Neural cell (in vitro differentiated cells): Measurements from ENCODE around the gene CTSH.

ENCODE experiments used
- POLR2AphosphoS5 ChIP-seq: IDR thresholded peaks from 2 replicates; pipeline ENCODE4 v1.6.1; 2012
- SMC3 ChIP-seq: fragments of 450-650 bp; conservative IDR thresholded peaks from 2 replicates; pipeline ENCODE4 v1.6.1; 2014; ENCODE audit warnings: antibody characterized with exemption, mild to moderate bottlenecking, moderate library complexity; ENCODE audit not compliant: poor library complexity
- TAF1 ChIP-seq: IDR thresholded peaks from 2 replicates; pipeline ENCODE4 v1.6.1; 2012; ENCODE audit warnings: low read depth
- TF ChIP-seq, protein P1 (sequence below): fragments of 450-650 bp; IDR thresholded peaks from 2 replicates; pipeline ENCODE4 v1.5.1; 2014; ENCODE audit warnings: antibody characterized with exemption, mild to moderate bottlenecking, moderate library complexity; ENCODE audit not compliant: poor library complexity, severe bottlenecking

DNA sequence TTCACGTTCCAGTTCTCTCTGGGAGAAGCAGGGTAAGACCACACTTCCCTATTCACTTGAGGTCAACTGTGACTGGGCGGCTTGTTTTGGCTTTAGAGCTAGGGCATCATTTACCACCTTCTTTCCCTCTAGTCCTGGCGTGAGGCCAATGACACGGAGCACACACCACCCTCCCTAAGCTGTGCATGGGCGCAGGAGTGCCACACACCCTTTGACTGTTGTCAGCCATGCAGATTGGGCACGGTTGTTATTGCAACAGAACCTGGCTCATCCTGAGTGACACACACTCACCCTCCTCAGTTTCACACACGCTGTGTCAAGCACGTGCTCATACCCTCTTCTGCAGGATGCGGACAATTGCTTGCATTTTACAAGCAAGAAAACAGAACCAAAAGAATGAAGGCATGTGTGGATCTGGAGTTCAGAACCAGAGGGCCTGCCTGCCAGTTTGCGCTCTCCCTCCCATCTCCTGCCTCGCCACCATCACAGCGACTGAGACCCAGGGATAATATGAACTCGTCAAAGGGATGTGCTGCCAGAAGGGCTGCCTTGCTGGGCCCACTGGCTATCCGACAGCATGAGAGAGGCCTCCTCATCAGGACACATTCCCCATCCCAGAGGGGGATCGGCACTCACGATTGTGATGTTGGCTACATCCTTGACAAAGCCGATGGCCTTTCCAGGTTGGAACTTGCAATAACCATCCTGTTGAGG lies 17.6 kb downstream of the CTSH start:
- TF ChIP-seq, protein P1, sequence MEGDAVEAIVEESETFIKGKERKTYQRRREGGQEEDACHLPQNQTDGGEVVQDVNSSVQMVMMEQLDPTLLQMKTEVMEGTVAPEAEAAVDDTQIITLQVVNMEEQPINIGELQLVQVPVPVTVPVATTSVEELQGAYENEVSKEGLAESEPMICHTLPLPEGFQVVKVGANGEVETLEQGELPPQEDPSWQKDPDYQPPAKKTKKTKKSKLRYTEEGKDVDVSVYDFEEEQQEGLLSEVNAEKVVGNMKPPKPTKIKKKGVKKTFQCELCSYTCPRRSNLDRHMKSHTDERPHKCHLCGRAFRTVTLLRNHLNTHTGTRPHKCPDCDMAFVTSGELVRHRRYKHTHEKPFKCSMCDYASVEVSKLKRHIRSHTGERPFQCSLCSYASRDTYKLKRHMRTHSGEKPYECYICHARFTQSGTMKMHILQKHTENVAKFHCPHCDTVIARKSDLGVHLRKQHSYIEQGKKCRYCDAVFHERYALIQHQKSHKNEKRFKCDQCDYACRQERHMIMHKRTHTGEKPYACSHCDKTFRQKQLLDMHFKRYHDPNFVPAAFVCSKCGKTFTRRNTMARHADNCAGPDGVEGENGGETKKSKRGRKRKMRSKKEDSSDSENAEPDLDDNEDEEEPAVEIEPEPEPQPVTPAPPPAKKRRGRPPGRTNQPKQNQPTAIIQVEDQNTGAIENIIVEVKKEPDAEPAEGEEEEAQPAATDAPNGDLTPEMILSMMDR, result no peak
- TF ChIP-seq SMC3 (no peak), TAF1 (no peak), POLR2AphosphoS5 (no peak)
